Calu3 (cell line): ENCODE measurements around the gene ZC3H7B. TPM values are rescaled to one million over a fixed set of nuclear protein-coding genes. Genes with fewer than 3 reads are reported as not detected.

Experiments used
- BruUV-seq: library from RNA; stranded (reverse); fragments of 400-500 nt; replicated peaks from 2 replicates; lab custom pipeline; 2021; lab: Mats Ljungman, UMichigan
- CTCF ChIA-PET: fragments of 300-600 bp; sonication (Branson Sonifier 250); formaldehyde crosslinking; loops from one replicate; lab custom pipeline; 2022; ENCODE audit warnings: antibody characterized with exemption; lab: Charles Lee
- DNase-seq: peaks from one replicate; pipeline ENCODE4 v3.0.0; 2022
- H3K27ac Mint-ChIP-seq: one replicate; pipeline ENCODE4 v1.8.0; 2022; ENCODE audit warnings: mixed read lengths; ENCODE audit not compliant: unreplicated experiment
- H3K27me3 Mint-ChIP-seq: one replicate; pipeline ENCODE4 v1.8.0; 2022; ENCODE audit warnings: mixed read lengths; ENCODE audit not compliant: unreplicated experiment
- H3K36me3 Mint-ChIP-seq: one replicate; pipeline ENCODE4 v1.8.0; 2022; ENCODE audit warnings: mild to moderate bottlenecking, moderate library complexity, mixed read lengths; ENCODE audit not compliant: insufficient read depth, unreplicated experiment
- H3K4me1 Mint-ChIP-seq: one replicate; pipeline ENCODE4 v1.8.0; 2022; ENCODE audit warnings: mild to moderate bottlenecking, low read depth, mixed read lengths; ENCODE audit not compliant: unreplicated experiment
- H3K4me3 Mint-ChIP-seq: one replicate; pipeline ENCODE4 v1.8.0; 2022; ENCODE audit warnings: mild to moderate bottlenecking, low read depth, moderate library complexity, mixed read lengths; ENCODE audit not compliant: unreplicated experiment
- H3K9me3 Mint-ChIP-seq: one replicate; pipeline ENCODE4 v1.8.0; 2022; ENCODE audit warnings: low read depth, mixed read lengths; ENCODE audit not compliant: unreplicated experiment
- CTCF ChIP-seq: fragments of 200-600 bp; IDR thresholded peaks from one replicate; pipeline ENCODE4 v1.8.0; 2022; ENCODE audit warnings: antibody characterized with exemption; ENCODE audit not compliant: unreplicated experiment
- intact Hi-C: fragments of 100-400 bp; cut with micrococcal nuclease; formaldehyde crosslinking; loops from one replicate; pipeline ENCODE4 v1.10.0; 2022; ENCODE audit not compliant: unreplicated experiment
- total RNA-seq: library from RNA; stranded (reverse); gene quantifications from 2 replicates; pipeline ENCODE4 v1.2.3, GENCODE V29; 2022

Gene ZC3H7B
- total RNA-seq, 1 experiment from 2014 or later = 53.5 TPM

GRCh38 chr22:41403532-41404318 is 102.4 kb downstream of the ZC3H7B start:
- peak overlapping the region; percentile 2 for H3K4me3 Mint-ChIP-seq
- no TSS peak for BruUV-seq

DNA sequence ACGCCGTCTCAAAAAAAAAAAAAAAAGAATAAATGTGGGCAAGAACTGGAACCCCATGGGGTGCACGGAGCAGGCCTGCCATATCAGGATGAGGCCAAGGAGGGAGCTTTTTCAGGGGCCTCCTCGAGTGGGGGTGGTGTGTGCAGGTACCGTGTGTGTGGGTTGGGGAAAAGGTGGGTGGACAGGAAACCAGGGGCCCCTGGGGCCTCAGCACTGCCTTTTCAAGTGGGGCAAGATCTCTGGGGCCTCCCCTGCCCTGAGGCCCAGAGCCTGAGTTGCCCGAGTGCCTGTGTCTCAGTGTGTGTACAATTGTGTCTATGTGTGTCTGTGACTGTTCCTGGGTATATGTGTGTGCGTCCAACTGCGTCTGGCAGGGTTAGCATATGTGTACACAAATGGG is 104.3 kb downstream of the ZC3H7B start:
- BruUV-seq = no TSS peak
- Mint-ChIP-seq H3K27ac (no peak overlapping the region), H3K4me1 (peaks cover 21% of the 10 kb centered on the region), H3K27me3 (no peaks in the 10 kb centered on the region), H3K9me3 (no peaks in the 10 kb centered on the region), H3K36me3 (peaks cover 9% of the 10 kb centered on the region), H3K4me3 (no peak overlapping the region)
- intact Hi-C loops = no loop called here
- CTCF ChIA-PET = interaction anchor here (0.9 to 4.5 kb wide), 2 partner anchors 12 to 112 kb away, joined by 3 to 34 read pairs; no protein-coding TSS in a partner anchor
- DNase-seq = no peak
- TF ChIP-seq CTCF = no peak

More at GRCh38 chr22:41403532-41404318, 102.4 kb downstream of the ZC3H7B start:
- peaks cover 9% of the 10 kb centered on the region for H3K36me3 Mint-ChIP-seq
- no peaks in the 10 kb centered on the region for H3K9me3 Mint-ChIP-seq
- no peak overlapping the region for H3K27ac Mint-ChIP-seq
- no peaks in the 10 kb centered on the region for H3K27me3 Mint-ChIP-seq
- peaks cover 21% of the 10 kb centered on the region for H3K4me1 Mint-ChIP-seq
- TF ChIP-seq CTCF = peak; percentile 94
- DNase-seq = peak; percentile 95
- intact Hi-C loops = loop anchor here (1.0 kb wide), 1 partner anchor 114 kb away; no protein-coding TSS in a partner anchor
- CTCF ChIA-PET = interaction anchor here (0.6 to 4.5 kb wide), 15 partner anchors 9 to 193 kb away, joined by 3 to 34 read pairs (median 5); partner anchors contain the start of genes ACO2 and PHF5A

GRCh38 chr22:41406410-41406809 is 105.1 kb downstream of the ZC3H7B start:
- no peaks in the 10 kb centered on the region for H3K27me3 Mint-ChIP-seq
- no TSS peak for BruUV-seq
- intact Hi-C loops = no loop called here
- H3K4me1 Mint-ChIP-seq = peaks cover 21% of the 10 kb centered on the region
- CTCF ChIA-PET = no interaction called here
- no peak for TF ChIP-seq CTCF
- H3K36me3 Mint-ChIP-seq = peaks cover 9% of the 10 kb centered on the region
- H3K9me3 Mint-ChIP-seq = no peaks in the 10 kb centered on the region
- no peak overlapping the region for H3K27ac Mint-ChIP-seq
- DNase-seq = no peak
- no peak overlapping the region for H3K4me3 Mint-ChIP-seq

DNA sequence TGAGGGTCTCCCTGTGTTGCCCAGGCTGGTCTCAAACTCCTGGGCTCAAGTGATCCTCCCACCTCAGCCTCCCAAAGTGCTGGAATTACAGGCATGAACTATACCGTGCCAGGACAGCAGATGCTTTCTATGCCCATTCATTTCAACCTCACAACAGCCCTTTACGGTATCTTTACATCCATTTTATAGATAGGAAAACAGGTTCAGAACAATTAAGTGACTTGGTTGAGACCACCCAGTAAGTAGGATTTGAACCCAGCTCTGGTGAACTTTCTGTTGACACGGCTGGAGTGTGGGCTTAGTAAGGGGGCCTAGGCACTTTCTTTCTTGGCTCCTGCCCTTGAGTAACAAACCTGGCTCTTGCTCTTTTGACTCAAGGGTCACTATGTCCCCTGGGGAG is 106.1 kb downstream of the ZC3H7B start:
- intact Hi-C loops = no loop called here
- peaks cover 11% of the 10 kb centered on the region for H3K4me1 Mint-ChIP-seq
- TF ChIP-seq CTCF = no peak
- peaks cover 4% of the 10 kb centered on the region for H3K36me3 Mint-ChIP-seq
- no peak overlapping the region for H3K4me3 Mint-ChIP-seq
- no peak for DNase-seq
- no peaks in the 10 kb centered on the region for H3K9me3 Mint-ChIP-seq
- CTCF ChIA-PET = no interaction called here
- BruUV-seq = no TSS peak
- no peak overlapping the region for H3K27ac Mint-ChIP-seq
- no peaks in the 10 kb centered on the region for H3K27me3 Mint-ChIP-seq
